ENCODE results near the gene NISCH.

- TF ChIP-seq CTCF (IDR thresholded peaks at IDR 0.05) = no peak
- no peak for TF ChIP-seq RAD21 (conservative IDR thresholded peaks at IDR 0.05 in 1 of 2, IDR thresholded peaks at IDR 0.05 in 1 of 2)
Measured at GRCh38 chr3:52489453-52489852, 34.0 kb downstream of the NISCH start.
